T-helper 1 cell (primary cell): ENCODE data around the gene LCLAT1.
"Not testable (repeated sequence)": the region's sequence is repeated elsewhere in the genome, so short reads cannot be mapped to it uniquely, and the experiment has no call there.

Experiments used
- DNase-seq, 5 donors: peaks; one replicate each; pipeline ENCODE4 v3.0.0-alpha.2; 2012 to 2020

The LCLAT1 gene

DNA sequence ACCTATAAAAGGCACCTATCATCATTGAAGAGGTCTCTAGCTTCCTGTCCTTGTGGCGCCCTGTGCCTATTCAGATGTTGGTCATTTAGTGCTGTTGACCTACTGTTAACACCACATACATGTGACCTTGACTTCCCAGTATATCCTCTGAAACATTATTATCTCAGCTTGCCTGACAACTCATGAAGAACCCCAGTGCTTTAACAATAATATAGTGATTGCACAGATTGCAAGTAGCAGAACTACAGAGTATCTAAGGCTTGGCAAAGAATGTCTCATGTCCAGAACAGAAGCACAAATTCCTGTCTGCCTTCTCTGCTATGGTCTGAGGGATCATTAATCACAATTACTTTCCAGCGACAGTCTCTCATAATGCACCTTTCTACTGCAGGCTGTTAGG, 165.3 kb downstream of the LCLAT1 start:
- no peak for DNase-seq

DNA sequence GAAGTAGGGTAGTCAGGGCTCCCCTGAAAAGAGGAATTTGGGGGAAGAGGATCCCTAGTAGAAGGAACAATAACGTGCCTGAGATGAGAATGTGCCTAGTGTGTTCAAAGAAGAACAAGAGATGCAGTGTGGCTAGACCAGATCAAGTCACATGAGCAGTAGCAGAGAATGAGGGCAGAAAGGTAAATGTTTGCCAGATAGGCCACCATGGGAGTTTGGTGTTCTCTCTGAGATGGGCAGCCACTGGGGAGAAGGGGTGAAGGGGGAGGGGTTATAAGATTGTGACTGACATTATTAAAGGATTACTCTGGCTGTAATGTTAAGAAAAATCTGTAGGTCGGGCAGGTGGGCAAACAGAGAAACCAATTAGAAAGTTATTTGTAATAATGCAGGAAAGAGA, 166.0 kb downstream of the LCLAT1 start:
- DNase-seq: no peak

DNA sequence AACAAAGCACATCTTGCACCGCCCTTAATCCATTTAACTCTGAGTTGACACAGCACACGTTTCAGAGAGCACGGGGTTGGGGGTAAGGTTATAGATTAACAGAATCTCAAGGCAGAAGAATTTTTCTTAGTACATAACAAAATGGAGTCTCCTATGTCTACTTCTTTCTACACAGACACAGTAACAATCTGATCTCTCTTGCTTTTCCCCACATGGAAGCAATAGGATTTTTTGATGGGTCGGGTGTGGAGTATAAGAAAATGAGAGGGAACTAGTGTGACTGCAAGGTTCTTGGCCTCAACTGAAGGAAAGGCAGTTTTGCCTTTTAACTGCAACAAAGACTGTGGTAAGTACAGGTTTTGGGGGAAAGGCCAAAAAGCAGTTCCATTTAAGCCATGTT, 167.2 kb downstream of the LCLAT1 start:
- not testable (repeated sequence) for DNase-seq

DNA sequence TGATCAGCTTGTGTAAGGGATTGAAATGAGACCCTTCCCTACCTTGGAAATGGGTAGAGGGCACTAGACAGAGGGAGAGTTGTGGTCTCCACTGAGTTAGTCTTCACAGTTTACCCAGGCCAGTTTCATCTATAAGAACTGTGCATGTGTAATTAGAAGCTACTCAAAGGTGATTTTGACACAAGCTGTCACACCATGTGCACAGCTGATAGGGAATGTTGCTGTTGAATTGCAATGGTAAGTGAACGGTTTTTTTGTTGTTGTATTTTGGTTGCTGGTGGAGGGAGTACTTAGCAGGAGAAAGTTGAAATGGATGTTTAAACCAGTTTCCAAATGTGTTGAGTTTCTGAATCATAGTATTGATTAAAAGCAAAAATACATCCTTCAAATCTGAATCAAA, 168.9 kb downstream of the LCLAT1 start:
- DNase-seq: no peak

DNA sequence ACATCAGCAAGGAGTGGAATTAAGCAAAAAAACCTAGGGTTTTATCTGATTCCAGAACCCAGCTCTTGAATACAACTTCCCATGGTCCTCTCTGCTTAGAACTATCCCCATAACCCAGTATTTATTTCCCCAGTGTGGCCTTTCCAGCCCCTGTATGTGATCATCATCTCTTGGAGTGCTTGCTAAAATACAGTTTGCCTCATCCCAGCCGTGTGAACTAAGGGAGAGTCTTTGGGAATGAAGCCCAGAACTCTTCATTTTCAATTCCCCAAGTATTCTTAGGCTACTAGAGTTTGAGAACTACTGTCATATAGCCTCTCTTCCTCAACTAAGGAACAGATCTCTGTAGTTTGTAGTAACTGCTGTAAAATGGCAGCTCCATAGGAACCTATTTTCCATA, 173.1 kb downstream of the LCLAT1 start:
- no peak for DNase-seq

DNA sequence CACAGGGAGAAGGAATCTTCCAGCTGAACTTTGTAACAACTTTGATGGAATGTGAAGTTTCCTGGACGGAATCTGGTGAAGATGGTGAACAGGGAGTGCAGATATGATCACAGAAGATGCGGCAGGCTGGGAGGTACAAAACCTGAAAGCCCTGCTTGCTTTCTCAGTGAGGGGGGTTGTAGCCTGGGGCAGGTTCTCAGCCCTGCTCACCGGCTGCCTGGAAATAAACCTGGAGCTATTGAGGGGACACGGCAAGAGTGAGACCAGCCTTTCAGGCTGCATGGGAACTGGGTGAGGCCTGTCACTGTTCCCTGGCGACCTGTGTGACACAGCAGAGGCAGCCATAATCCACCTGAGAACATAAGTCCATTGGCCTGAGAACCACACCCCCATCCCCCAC, 174.8 kb downstream of the LCLAT1 start:
- no peak for DNase-seq

DNA sequence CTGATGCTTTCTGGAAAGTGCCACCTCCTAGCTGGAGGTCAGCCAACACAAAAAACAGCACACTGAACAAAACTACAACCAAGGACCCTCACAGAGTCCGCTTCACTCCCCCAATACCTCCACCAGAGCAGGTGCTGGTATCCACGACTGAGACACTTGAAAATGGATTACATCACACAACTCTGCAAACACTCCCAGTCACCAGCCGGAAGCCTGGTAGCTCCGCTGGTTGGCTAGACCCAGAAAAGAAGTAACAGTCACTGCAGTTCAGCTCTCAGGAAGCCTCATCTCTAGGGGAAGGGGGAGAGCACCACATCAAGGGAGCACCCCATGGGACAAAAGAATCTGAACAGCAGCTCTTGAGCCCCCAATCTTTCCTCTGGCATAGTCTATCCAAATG, 175.4 kb downstream of the LCLAT1 start:
- DNase-seq: no peak

DNA sequence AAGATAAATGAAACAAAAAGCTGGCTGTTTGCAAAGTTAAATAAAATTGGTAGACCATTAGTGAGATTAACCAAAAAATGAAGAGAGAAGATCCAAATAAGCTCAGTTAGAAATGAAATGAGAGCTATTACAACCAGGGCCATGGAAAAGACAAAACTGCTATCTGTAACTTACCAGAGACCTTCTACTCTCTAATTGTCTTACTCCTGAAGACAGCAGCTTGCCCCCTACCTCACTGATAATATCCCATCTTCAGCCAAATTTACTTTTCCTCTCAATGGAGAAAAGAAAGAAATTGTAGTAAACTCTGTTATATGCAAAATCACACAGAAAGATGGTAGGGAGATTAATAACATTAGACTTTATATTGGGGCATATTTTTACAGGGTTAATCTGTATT, 178.2 kb downstream of the LCLAT1 start:
- DNase-seq: no peak

DNA sequence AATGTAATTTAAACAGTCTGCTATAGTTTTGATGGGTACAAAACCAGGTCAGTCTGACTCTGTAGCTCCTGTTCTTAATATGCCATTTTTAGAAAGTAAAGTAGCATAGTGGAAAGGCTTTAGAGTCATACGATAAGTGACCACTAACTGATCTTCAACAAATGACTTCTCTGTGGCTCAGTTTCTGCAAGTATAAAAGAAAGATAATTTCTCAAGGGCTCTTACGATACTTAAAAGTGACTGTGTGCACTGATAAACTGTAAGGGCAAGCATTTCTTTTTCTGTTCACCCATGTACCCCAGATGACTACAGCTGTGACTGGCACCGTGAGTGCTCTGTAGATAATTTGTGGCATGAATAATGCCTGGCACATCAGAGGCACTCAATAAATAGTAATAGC, 178.7 kb downstream of the LCLAT1 start:
- no peak for DNase-seq

DNA sequence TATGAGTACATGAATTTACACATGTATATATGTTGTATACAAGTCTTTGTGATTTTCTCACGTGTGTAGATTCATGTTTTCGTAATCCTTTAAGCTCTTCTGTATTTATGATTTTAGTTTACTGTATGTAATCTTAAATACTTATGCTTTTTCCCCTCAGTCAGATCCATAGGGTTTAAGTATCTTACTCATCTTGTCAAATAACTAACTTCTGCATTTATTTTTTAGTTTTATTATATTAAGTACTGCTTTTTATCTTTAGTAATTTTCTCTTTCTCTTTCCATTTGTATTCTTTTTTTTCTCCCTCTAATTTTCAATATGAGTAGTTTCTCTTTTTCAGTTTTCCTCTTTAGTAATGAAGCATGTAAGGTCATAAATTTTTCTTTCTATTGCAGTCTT, 179.4 kb downstream of the LCLAT1 start:
- DNase-seq: no peak

DNA sequence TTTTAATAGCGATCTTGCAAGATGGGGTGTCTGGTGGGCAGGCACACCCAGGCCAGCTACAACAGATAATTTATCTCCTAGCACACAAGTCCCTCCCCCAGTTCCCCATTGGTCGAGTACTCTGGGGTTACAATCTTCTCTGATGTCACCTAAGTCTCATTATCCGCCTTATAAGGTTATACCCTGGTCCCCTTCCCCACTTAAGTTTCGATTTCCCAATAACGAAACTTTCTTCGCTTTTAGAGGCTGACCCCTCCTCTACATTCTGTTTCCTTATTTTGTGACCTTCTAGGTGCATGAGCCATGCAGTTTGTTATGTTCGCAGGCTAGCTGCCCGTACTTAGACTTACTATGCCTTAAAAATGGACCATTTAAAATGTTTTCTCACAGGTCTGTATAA, 180.1 kb downstream of the LCLAT1 start:
- DNase-seq: no peak

DNA sequence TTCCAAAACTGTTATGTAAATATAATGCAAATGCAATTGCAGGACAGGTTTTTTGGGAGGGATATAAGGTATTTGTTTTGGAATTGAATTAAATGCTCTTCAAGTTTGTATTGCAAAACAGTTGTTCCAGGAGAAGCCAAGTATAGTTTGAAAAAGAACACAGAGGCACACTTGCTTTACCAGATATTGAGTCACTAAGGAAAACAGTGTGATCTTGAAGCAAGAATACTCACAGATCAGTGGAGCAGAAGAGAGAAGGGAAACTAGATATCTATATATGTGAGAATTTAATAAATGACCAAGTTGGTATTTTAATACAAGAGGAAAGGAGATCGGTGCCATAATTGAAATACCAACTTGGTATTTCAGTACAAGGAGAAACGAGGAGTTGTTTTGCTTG, 181.3 kb downstream of the LCLAT1 start:
- DNase-seq: no peak

DNA sequence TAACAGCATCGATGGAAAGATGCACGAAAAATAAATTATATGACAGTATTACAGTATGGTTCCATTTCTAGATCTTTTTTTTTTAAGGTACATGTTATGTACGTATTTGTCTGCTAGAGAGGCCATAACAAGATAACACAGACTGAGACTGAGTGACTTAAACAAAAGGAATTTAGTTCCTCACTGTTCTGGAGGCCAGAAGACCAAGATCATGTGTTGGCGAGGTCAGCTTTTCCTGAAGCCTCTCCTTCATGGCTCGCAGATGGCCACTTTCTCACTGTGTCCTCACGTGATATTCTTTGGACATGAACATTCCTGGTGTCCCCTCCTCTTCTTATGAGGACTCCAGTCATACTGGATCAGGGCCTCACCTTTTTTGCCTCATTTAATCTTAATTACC, 182.8 kb downstream of the LCLAT1 start:
- no peak for DNase-seq

DNA sequence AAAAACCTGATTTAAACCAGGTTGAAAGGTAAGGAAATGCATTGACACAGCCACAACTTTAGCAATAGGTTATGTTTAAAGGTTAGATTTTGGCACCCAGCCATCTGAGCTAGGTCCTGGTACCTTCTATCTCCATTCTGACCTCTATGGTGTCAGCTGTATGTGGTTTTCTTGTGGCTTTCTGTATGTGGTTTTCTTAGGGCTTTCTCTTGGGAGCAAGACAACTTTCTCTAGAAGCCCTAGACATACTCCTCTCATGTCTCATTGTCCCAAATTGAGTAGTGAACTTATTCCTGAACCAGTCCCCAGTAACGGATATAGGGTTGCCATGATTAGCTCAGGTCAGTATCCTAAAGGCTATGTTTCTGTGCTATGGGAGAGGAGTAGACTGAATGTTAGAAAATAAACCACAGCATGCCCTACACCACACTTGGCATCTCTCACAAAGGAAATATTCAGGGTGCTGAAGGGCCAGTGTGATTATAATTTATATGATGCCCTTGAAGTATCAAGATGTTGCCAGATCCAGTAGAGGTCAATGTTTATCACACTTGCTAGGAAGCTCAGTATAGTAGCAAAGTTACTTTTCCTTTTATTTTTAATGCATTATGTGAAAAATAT, 184.1 kb downstream of the LCLAT1 start:
- DNase-seq: no peak

DNA sequence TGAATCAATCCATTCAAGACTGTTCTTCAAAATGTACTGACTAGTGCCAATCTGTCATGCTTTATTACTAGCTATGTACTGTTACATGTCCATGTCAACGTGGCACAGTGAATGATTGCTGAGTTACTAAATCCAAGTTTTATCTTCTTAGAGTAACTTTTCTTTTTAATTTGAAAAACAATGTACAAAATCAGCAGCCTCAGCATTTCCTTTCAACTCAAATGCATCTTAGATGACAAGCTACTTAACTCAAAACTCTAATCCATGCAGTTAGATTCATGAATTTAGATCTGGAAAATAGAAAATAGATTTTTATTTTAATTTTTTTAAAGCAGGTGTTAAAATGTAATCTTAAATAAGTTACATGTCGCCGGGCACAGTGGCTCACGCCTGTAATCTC, 186.0 kb downstream of the LCLAT1 start:
- DNase-seq: no peak

DNA sequence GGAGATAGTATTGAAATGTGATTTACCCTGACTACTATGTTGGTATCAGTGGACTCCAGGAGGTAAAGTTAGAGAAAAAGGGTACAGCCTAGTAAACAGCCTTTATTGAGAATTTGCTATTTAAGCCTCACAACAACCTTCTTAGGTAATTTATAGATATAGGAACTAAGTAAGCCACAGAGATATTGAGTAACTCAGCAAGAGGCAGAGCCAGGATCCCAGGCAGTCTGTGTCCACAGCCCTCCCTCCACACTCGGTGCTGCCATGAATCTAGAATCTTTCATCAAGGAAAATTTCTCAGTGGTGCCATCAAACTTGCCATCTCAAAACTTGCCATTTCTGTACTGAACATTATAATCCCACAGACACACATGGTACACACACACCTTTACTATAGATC, 189.3 kb downstream of the LCLAT1 start:
- no peak for DNase-seq

DNA sequence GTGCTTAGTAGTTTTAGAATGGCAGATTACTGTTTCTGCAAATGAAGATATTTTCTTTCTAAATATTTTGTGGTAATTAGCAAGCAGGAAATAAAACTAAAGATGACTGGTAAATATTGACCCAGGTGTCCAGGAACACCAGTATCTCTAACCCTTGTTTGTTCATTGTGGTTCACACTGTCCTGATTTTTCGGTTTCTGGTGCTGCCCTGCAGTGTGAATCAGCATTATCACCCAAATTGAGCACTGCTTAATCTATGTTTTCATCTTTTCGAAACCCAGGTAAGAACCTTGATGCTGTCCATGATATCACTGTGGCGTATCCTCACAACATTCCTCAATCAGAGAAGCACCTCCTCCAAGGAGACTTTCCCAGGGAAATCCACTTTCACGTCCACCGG, 192.8 kb downstream of the LCLAT1 start:
- DNase-seq: no peak

DNA sequence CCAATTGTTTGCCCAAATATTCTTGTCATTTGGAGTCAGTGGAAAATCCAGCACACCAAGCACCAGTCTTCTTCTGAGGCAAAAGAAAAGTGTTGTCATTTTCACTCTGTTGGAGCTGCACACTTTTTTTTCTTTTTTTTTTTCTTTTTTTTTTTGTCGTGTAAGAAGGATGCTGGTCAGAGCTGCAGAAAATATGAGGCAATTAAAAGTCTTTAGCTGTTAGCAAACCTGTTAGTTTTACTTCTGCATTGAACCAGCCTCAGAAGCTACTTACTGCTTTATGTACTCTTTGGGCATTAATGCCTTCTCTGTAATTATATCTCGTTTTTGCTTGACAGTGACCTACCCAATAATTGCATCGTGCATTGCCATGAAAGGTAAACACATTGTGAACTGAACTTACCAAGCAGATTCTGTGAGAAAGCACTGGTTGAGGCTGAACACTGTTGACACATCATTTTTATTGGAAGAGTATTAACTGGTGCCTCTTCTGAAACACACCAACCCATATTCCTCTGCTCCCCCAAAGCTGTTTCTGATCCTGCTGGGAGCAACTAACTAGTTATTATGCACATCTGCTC, 194.8 kb downstream of the LCLAT1 start:
- DNase-seq: no peak

DNA sequence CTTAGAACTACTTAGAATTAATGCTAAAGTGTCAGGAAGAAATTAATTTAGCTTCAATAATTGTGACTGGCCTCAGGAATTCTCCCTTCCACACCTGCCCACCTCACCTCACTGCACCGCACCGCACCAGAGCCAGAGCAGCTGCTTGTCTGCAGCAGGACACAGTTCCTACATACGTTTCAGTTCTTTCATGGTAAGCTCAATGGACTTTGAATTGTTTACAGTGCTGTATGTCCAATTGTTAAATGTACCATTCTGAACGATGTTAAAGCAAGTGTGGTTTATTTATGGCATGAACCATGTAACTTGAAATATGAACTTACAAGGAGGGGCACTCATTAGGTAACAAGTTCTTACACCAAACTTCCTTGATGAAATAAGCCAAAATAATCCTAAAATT, 196.0 kb downstream of the LCLAT1 start:
- not testable (repeated sequence) for DNase-seq

DNA sequence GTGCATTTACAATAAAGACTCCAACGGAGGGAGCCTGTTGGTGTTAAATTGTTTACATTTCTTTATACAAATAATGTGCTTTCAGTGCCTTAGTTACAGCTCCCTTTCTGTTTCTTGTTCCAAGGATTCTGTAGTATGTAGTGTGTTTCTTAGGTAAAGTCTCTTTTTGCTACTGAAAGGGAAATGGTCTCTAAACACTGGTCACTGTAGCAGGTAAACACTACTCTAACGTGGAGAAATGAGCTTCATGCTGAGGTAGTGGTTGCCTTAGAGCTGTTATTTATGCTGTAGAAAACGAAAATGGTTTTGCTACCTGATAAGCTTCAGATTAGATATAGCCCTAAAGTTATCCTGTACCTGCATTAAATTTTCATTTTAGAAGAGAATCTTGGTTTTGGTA, 196.6 kb downstream of the LCLAT1 start:
- DNase-seq: no peak

DNA sequence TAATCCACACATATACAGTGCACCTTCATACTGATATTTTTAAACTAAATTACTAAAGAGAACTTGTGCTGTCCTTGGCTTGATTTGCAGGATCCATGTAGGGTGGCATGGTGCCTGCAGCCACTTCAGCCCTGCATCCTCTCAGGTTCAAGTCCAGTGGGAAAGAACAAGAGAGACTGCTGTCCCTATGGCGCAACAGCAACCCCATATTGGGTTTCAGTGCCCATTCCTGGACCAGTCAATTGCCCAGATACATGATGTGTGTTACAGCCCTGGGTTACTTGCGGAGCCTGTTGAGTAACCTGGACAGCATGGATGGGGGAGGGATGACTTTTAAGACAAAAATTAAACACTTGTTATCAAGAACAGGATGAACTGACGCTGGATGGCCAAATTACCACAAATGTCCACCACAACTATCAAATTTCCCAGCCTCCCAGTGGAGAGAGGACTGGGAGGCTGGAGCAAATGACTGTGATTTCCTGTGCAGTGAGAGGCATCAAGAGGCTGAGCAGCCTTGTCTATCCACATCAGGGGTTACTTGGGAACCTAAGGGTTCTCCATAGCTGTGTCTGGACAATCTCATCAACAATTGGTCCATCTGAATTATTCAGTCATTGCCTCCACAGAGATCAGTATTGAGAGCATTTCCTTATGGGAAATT, 198.2 kb downstream of the LCLAT1 start:
- no peak for DNase-seq

DNA sequence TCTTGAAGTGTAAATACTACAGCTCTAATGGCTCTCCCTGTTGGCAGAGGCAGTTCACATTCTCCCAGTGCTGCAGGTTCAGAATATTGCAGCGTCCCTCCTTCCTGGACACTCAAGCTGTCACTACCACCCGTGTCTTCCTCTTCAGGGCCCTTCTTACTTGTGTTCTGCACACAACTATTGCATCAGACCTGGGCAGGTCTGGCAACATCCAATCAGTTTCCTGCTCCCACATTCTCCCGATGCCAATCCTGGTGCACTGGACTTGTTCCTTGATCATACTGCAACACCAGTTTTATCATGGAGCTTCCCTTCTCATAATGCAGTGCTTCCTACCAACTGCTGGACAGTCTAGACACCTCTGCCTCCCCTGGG, 198.7 kb downstream of the LCLAT1 start:
- no peak for DNase-seq

DNA sequence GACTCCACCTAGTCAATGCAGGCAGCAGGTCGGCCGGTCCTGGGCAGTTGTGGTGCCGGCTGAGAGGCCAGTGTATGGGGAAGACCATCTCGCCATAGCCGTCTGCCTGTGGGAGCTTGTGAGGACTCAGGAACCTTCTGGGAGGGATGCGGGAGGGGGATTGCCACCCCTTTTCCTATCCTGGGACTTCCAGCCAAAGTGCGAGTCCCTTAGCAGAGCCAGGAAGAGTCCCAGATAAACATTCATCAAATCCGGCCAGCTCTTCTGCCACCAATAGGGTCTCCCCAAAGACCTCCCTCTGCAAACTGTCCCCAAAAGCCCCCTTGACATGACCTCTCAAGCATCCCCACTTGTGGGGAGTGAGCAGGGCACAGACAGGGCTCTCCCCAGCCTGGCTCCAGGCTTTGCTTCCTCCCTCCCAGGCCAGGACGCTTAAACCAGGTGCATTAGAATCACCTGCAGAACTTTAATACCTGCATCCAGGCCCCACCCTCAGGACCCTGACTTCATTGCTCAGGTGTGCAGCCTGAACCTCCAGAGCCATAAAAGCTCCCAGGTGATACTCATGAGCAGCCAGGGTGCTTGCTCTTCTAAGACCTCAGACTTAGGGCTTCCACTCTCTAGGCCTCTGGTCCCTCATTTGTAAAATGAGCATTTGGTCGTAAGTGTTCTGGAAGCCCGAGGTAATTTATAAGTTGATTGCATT, 200.9 kb downstream of the LCLAT1 start:
- DNase-seq: no peak

DNA sequence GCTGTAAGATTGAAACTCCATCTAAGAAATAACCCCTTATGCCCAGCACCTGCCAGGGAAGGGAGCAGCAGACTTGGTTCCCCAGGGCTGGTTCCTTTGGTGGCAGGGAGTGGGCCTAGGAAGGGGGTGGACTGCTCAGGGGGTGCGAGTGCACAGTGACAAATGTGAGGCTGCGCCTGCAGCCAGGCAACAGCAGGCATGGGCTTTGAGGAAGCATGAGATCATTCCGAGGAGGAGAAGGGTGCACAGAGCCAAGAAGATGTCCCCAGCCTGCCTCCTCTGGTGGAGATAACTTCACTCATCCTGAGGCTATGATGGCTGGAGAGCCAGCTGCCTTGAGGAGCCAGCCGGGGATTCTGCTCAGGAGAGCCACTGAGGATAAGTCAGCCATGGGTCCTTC, 202.2 kb downstream of the LCLAT1 start:
- DNase-seq: no peak
